Measurements from ENCODE around the gene MT3.

- TF ChIP-seq, protein P1, sequence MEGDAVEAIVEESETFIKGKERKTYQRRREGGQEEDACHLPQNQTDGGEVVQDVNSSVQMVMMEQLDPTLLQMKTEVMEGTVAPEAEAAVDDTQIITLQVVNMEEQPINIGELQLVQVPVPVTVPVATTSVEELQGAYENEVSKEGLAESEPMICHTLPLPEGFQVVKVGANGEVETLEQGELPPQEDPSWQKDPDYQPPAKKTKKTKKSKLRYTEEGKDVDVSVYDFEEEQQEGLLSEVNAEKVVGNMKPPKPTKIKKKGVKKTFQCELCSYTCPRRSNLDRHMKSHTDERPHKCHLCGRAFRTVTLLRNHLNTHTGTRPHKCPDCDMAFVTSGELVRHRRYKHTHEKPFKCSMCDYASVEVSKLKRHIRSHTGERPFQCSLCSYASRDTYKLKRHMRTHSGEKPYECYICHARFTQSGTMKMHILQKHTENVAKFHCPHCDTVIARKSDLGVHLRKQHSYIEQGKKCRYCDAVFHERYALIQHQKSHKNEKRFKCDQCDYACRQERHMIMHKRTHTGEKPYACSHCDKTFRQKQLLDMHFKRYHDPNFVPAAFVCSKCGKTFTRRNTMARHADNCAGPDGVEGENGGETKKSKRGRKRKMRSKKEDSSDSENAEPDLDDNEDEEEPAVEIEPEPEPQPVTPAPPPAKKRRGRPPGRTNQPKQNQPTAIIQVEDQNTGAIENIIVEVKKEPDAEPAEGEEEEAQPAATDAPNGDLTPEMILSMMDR (IDR thresholded peaks at IDR 0.05) = no peak
- no peak for TF ChIP-seq POLR2A (IDR thresholded peaks at IDR 0.05)
Observed at GRCh38 chr16:56623637-56624036, 34.3 kb downstream of the MT3 start.

Measured in Peyer's patch (tissue), 4 donors.